GM23338 (cell line): ENCODE results near the gene CD8A. TPM values are rescaled to one million over a fixed set of nuclear protein-coding genes. Genes with fewer than 3 reads are reported as not detected.

Source experiments
- ATAC-seq: fragments of 200-7000 bp; cut with Tn5 transposase; 3 replicates; pipeline ENCODE4 v1.9.1; 2020
- DNase-seq: peaks from one replicate; pipeline ENCODE4 v3.0.0-alpha.2; 2015; ENCODE audit warnings: low spot score
- H2AFZ ChIP-seq: fragments of 200-600 bp; sonication (generic); 2 replicates; pipeline ENCODE4 v1.8.0; 2016; ENCODE audit warnings: antibody characterized with exemption, mild to moderate bottlenecking, moderate library complexity
- H3F3A ChIP-seq: fragments of 200-600 bp; sonication (generic); replicated peaks from 2 replicates; pipeline ENCODE4 v1.8.0; 2017; ENCODE audit warnings: antibody characterized with exemption, mixed run types, low read depth
- H3K27ac ChIP-seq: fragments of 200-600 bp; sonication (generic); 2 replicates; pipeline ENCODE4 v1.6.1; 2016; ENCODE audit warnings: low read depth
- H3K27me3 ChIP-seq: fragments of 200-600 bp; sonication (generic); 2 replicates; pipeline ENCODE4 v1.8.0; 2016; ENCODE audit warnings: mild to moderate bottlenecking, mixed run types, moderate library complexity; ENCODE audit not compliant: insufficient read depth
- H3K36me3 ChIP-seq: fragments of 200-600 bp; sonication (generic); 2 replicates; pipeline ENCODE4 v1.8.0; 2016; ENCODE audit warnings: mild to moderate bottlenecking; ENCODE audit not compliant: insufficient read depth
- H3K4me1 ChIP-seq: fragments of 200-600 bp; sonication (generic); 2 replicates; pipeline ENCODE4 v1.8.0; 2016; ENCODE audit warnings: mild to moderate bottlenecking, moderate library complexity; ENCODE audit not compliant: insufficient read depth
- H3K4me2 ChIP-seq: fragments of 200-600 bp; sonication (generic); 2 replicates; pipeline ENCODE4 v1.7.1; 2017; ENCODE audit warnings: mixed run types
- H3K4me3 ChIP-seq: fragments of 200-600 bp; sonication (generic); 2 replicates; pipeline ENCODE4 v1.6.1; 2016; ENCODE audit warnings: mixed run types
- H3K79me2 ChIP-seq: fragments of 200-600 bp; sonication (generic); replicated peaks from 2 replicates; pipeline ENCODE4 v1.8.0; 2017; ENCODE audit warnings: mild to moderate bottlenecking; ENCODE audit not compliant: insufficient read depth
- H3K9me2 ChIP-seq: fragments of 200-600 bp; sonication (generic); 2 replicates; pipeline ENCODE4 v1.8.0; 2017; ENCODE audit not compliant: insufficient read depth
- H4K20me1 ChIP-seq: fragments of 200-600 bp; sonication (generic); replicated peaks from 2 replicates; pipeline ENCODE4 v1.8.0; 2017; ENCODE audit warnings: mild to moderate bottlenecking; ENCODE audit not compliant: insufficient read depth
- H3K27ac Mint-ChIP-seq: 2 replicates; pipeline ENCODE4 v1.8.0; 2020; ENCODE audit warnings: inconsistent platforms, mild to moderate bottlenecking, moderate library complexity, mixed read lengths
- H3K27me3 Mint-ChIP-seq: 3 replicates; pipeline ENCODE4 v1.8.0; 2022; ENCODE audit warnings: low read depth, mild to moderate bottlenecking, moderate library complexity, mixed read lengths, inconsistent platforms; ENCODE audit not compliant: insufficient read depth, poor library complexity
- H3K36me3 Mint-ChIP-seq: 3 replicates; pipeline ENCODE4 v1.8.0; 2021; ENCODE audit warnings: low read depth, mild to moderate bottlenecking, inconsistent platforms, moderate library complexity, mixed read lengths
- H3K4me1 Mint-ChIP-seq: 3 replicates; pipeline ENCODE4 v1.8.0; 2020; ENCODE audit warnings: mild to moderate bottlenecking, inconsistent platforms, mixed read lengths
- H3K4me3 Mint-ChIP-seq: 3 replicates; pipeline ENCODE4 v1.8.0; 2021; ENCODE audit warnings: moderate library complexity, mild to moderate bottlenecking, inconsistent platforms, mixed read lengths
- H3K9me3 Mint-ChIP-seq: 3 replicates; pipeline ENCODE4 v1.8.0; 2020; ENCODE audit warnings: moderate library complexity, mild to moderate bottlenecking, inconsistent platforms, mixed read lengths
- EZH2phosphoT487 ChIP-seq: fragments of 200-600 bp; sonication (generic); IDR thresholded peaks from one replicate; pipeline ENCODE4 v1.8.1; 2018; ENCODE audit warnings: antibody characterized with exemption; ENCODE audit not compliant: unreplicated experiment
- JUNB ChIP-seq: IDR thresholded peaks from one replicate; pipeline ENCODE4 v1.6.1; 2016; ENCODE audit warnings: antibody characterized with exemption; ENCODE audit not compliant: unreplicated experiment
- POLR2AphosphoS5 ChIP-seq: IDR thresholded peaks from 2 replicates; pipeline ENCODE4 v1.6.1; 2016; ENCODE audit warnings: antibody characterized with exemption, low read depth
- REST ChIP-seq: IDR thresholded peaks from one replicate; pipeline ENCODE4 v1.6.1; 2018; ENCODE audit warnings: antibody characterized with exemption; ENCODE audit not compliant: unreplicated experiment
- ZNF114 ChIP-seq: fragments of 250-450 bp; sonication (Bioruptor Pico); IDR thresholded peaks from 2 replicates; pipeline ENCODE4 v1.5.0; 2020; ENCODE audit warnings: mild to moderate bottlenecking, moderate library complexity
- ZNF462 ChIP-seq: fragments of 250-450 bp; sonication (Bioruptor Pico); IDR thresholded peaks from 2 replicates; pipeline ENCODE4 v1.5.0; 2020; ENCODE audit warnings: mild to moderate bottlenecking, moderate library complexity
- polyA plus RNA-seq: library from polyadenylated mRNA; unstranded; fragments of >200 nt; fragmentation: Nextera tagmentation; extraction: Ambion mirVana; gene quantifications from 2 replicates; pipeline ENCODE4 v1.2.1, GENCODE V29; 2016
- total RNA-seq: library from RNA; depleted of rRNA; stranded (reverse); fragments of >200 nt; shearing (Covaris generic); gene quantifications from 2 replicates; pipeline ENCODE4 v1.2.3, GENCODE V29; 2014

Gene CD8A
- total and polyA plus RNA-seq, 2 experiments from 2014 or later = 0.19 to 0.24 TPM

GRCh38 chr2:86815611-86816010 is 24.9 kb upstream of the CD8A start (continued):
- no peak for TF ChIP-seq JUNB

- TF ChIP-seq REST = no peak
- no peak for TF ChIP-seq POLR2AphosphoS5
- no peak for TF ChIP-seq ZNF114 (CRISPR knock-in tag)
- TF ChIP-seq EZH2phosphoT487 = no peak
- no peak for TF ChIP-seq JUNB
- no peaks in the 10 kb centered on the region for H4K20me1 ChIP-seq
- no peak overlapping the region for H3K4me3 Mint-ChIP-seq
- H3K79me2 ChIP-seq = no peaks in the 10 kb centered on the region
- H3K9me2 ChIP-seq = no peaks in the 10 kb centered on the region
- H2AFZ ChIP-seq = peak overlapping the region; percentile 43; the same call in 1 of the 2 replicates
- peaks cover 10% of the 10 kb centered on the region for H3K4me1 Mint-ChIP-seq
- H3F3A ChIP-seq = 0 out of 2 replicates have a peak, but pooled peaks cover 2% of the 10 kb centered on the region
- H3K27me3 Mint-ChIP-seq = peaks cover 25% of the 10 kb centered on the region
- H3K9me3 Mint-ChIP-seq = no peaks in the 10 kb centered on the region
- no peak overlapping the region for H3K4me3 ChIP-seq
- peaks cover 7% of the 10 kb centered on the region for H3K4me1 ChIP-seq
- no peaks in the 10 kb centered on the region for H3K36me3 ChIP-seq
- H3K4me2 ChIP-seq = no peak overlapping the region
- H3K27ac ChIP-seq = no peak overlapping the region
- no peaks in the 10 kb centered on the region for H3K36me3 Mint-ChIP-seq
- H3K27me3 ChIP-seq = peaks cover 36% of the 10 kb centered on the region
- DNase-seq (peak; percentile 11), ATAC-seq (no peak)
- H3K27ac Mint-ChIP-seq = no peak overlapping the region
These were observed 18.9 kb upstream of the CD8A start for GRCh38 chr2:86809481-86810121.

GRCh38 chr2:86808315-86809161 is 17.8 kb upstream of the CD8A start:
- Histone ChIP-seq H3K36me3 (no peaks in the 10 kb centered on the region), H4K20me1 (no peaks in the 10 kb centered on the region), H3K79me2 (no peaks in the 10 kb centered on the region), H2AFZ (peak overlapping the region; percentile 99), H3K4me2 (peak overlapping the region; percentile 89), H3K4me3 (peak overlapping the region; percentile 79), H3F3A (0 out of 2 replicates have a peak, but pooled peaks cover 2% of the 10 kb centered on the region), H3K4me1 (peaks cover 7% of the 10 kb centered on the region), H3K27me3 (peaks cover 36% of the 10 kb centered on the region), H3K9me2 (no peaks in the 10 kb centered on the region), H3K27ac (no peak overlapping the region)
- H3K4me1 Mint-ChIP-seq = peaks cover 10% of the 10 kb centered on the region
- H3K27ac Mint-ChIP-seq = no peak overlapping the region
- no peaks in the 10 kb centered on the region for H3K36me3 Mint-ChIP-seq
- H3K9me3 Mint-ChIP-seq = no peaks in the 10 kb centered on the region
- DNase-seq = peak; percentile 92
- H3K4me3 Mint-ChIP-seq = peak overlapping the region; percentile 85
- peaks cover 25% of the 10 kb centered on the region for H3K27me3 Mint-ChIP-seq
- peak; percentile 87 for ATAC-seq
- no peak for TF ChIP-seq ZNF462 (CRISPR knock-in tag)
